Measurements from ENCODE around the gene PAK4. TPM values are rescaled to one million over a fixed set of nuclear protein-coding genes. Genes with fewer than 3 reads are reported as not detected.
"Not testable (repeated sequence)": the region's sequence is repeated elsewhere in the genome, so short reads cannot be mapped to it uniquely, and the experiment has no call there.

The PAK4 gene
- total RNA-seq, 1 donor from 2014 or later: 27.5 TPM

DNA sequence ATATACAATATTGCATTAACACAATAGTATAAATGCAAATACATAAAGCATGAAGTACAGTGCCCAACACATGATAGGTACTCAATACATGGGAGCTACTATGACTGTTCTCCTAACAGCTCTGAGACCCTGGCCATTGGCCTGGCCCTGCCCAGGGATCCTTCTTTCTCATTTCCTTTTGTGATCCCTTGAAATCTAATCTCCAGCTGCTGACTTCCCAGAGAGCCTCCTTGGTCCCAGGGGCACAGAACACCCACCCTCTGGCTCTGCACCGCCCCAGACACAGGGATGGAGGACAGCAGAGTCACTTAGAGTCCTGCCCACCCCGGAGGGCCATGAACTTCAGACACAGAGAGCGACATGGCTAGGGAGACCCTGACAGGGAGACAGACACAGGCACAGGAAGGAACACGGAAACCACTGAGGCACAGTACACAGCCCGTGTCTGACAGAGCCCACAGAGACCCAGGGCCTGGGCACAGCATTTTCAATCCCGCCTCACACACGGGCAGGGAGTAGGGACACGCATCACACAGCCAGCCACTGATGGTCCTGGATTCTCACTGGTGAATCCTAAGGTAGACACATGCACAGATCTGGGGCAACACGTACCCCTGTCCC lies 82.7 kb downstream of the PAK4 start:
- DNase-seq (ENCODE audit: low read depth): no peak
- TF ChIP-seq, protein P1, sequence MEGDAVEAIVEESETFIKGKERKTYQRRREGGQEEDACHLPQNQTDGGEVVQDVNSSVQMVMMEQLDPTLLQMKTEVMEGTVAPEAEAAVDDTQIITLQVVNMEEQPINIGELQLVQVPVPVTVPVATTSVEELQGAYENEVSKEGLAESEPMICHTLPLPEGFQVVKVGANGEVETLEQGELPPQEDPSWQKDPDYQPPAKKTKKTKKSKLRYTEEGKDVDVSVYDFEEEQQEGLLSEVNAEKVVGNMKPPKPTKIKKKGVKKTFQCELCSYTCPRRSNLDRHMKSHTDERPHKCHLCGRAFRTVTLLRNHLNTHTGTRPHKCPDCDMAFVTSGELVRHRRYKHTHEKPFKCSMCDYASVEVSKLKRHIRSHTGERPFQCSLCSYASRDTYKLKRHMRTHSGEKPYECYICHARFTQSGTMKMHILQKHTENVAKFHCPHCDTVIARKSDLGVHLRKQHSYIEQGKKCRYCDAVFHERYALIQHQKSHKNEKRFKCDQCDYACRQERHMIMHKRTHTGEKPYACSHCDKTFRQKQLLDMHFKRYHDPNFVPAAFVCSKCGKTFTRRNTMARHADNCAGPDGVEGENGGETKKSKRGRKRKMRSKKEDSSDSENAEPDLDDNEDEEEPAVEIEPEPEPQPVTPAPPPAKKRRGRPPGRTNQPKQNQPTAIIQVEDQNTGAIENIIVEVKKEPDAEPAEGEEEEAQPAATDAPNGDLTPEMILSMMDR (conservative IDR thresholded peaks at IDR 0.05; ENCODE audit: low read depth, low read length): no peak
- H3K4me3 ChIP-seq (ENCODE audit: low read depth, low read length): no peak overlapping the region

- H3K4me3 ChIP-seq (ENCODE audit: low read depth, low read length): no peak overlapping the region
- TF ChIP-seq, protein P1 (conservative IDR thresholded peaks at IDR 0.05; ENCODE audit: low read depth, low read length): no peak
- DNase-seq (ENCODE audit: low read depth): no peak
Observed at GRCh38 chr19:39209196-39209595, 83.6 kb downstream of the PAK4 start.

DNA sequence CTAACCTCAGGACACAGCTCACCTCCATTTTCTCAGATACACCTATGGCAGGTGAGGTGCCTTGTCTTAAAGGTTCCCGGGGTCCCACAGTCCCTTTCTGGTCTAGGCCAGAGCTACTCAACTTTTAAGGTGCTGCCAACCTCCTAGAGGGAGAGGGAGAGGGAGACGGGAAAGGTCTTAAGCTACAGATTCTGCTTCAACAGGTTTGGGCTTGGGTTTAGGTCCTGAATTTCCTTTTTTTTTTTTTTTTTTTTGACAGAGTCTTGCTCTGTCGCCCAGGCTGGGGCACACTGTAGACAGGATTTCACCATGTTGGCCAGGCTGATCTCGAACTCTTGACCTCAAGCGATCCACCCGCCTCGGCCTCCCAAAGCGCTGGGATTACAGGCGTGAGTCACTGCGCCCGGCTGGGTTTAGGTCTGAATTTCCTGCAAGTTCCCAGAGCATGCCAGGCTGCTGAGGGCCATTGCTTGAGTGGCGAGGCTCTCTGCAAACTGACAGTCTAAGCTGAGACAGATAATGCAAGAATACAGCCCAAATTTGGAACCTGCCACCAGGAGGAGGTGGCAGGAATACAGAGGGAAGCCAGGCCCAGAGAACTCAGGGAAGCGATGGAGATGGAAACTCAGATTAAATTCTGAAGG lies 86.3 kb downstream of the PAK4 start:
- no peak overlapping the region for H3K4me3 ChIP-seq (ENCODE audit: low read depth, low read length)
- DNase-seq (ENCODE audit: low read depth): no peak
- TF ChIP-seq, protein P1 (conservative IDR thresholded peaks at IDR 0.05; ENCODE audit: low read depth, low read length): no peak

- DNase-seq (ENCODE audit: low read depth): no peak
Observed at GRCh38 chr19:39212375-39212742, 86.8 kb downstream of the PAK4 start.

GRCh38 chr19:39215323-39215722 lies 89.7 kb downstream of the PAK4 start:
- H3K4me3 ChIP-seq (ENCODE audit: low read depth, low read length); DNase-seq (ENCODE audit: low read depth): not testable (repeated sequence)

More at GRCh38 chr19:39212375-39212742, 86.8 kb downstream of the PAK4 start:
- H3K4me3 ChIP-seq (ENCODE audit: low read depth, low read length): no peak overlapping the region
- TF ChIP-seq, protein P1 (conservative IDR thresholded peaks at IDR 0.05; ENCODE audit: low read depth, low read length): peak; percentile 60

- no peak for DNase-seq (ENCODE audit: low read depth)
- no peak overlapping the region for H3K4me3 ChIP-seq (ENCODE audit: low read depth, low read length)
- TF ChIP-seq, protein P1 (conservative IDR thresholded peaks at IDR 0.05; ENCODE audit: low read depth, low read length): no peak
Observed at GRCh38 chr19:39217094-39217493, 91.5 kb downstream of the PAK4 start.

DNA sequence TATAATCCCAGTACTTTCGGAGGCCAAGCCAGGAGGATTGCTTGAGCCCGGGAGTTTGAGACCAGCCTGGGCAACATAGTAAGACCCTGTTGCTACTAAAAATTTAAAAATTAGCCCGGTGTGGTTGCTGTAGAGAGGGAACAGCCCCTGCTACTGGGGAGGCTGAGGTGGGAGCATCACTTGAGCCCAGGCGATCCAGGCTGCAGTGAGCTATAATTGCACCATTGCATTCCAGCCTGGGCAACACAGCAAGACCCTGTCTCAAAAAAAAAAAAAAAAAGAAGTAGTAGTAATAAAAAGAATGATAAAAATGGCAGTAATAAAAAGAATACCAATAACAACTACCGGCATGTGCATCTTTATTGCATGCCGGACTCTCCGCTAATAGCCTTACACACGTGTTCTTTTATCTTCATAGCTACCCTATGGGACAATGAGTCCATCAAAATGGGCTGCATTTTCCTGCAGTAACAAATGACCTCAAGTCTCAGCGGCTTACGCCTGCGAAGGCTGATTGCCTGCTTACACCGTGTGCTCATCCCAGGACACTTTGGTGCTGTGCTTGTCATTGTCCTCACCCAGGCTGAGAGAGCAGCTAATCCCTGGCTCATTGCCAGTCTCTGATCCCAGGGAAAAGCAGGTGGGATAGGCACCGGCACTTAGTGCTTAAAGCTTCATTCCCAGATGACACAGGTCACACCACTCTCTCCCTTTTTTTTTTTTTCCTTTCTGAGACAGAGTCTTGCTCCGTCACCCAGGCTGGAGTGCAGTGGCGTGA lies 92.8 kb downstream of the PAK4 start:
- no peak overlapping the region for H3K4me3 ChIP-seq (ENCODE audit: low read depth, low read length)
- TF ChIP-seq, protein P1 (conservative IDR thresholded peaks at IDR 0.05; ENCODE audit: low read depth, low read length): no peak
- no peak for DNase-seq (ENCODE audit: low read depth)

DNA sequence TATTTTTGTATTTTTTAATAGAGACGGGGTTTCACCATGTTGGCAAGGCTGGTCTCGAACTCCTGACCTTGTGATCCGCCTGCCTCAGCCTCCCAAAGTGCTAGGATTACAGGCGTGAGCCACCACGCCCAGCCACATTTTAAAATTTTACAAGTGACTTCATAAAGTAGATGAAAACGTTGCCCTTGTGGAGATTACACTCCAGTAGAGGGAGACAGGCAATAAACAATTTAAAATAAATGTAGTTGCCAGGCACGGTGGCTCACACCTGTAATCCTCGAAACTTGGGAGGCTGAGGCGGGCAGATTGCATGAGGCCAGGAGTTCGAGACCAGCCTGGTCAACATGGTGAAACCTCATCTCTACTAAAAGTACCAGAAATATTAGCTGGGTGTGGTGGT lies 93.5 kb downstream of the PAK4 start:
- not testable (repeated sequence) for H3K4me3 ChIP-seq (ENCODE audit: low read depth, low read length); DNase-seq (ENCODE audit: low read depth)

Measured in epithelial cell of proximal tubule (primary cell).